GM21360 (cell line): ENCODE data around the gene SLC6A3.

Source experiments
- ATAC-seq: cut with Tn5 transposase; IDR thresholded peaks from one replicate; pipeline ENCODE4 v1.9.1; 2021; ENCODE audit warnings: mild to moderate bottlenecking, moderate library complexity; ENCODE audit not compliant: unreplicated experiment

The SLC6A3 gene

DNA sequence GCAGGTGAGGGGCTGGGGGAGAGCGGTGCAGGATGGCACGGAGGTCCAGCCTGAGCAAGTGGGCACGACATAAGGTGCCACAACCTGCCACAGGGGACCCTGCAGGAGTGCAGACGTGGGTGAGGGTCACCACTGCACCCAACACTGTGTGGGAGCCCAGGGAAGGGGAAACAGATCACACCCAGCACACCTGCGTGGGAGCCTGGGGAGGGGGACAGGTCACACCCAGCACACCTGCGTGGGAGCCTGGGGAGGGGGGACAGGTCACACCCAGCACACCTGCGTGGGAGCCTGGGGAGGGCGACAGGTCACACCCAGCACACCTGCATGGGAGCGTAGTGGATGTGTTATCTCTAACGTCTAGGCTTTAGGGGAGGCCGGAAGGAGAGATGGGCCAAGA lies 53.0 kb downstream of the SLC6A3 start:
- no peak for ATAC-seq

GRCh38 chr5:1391691-1392090 lies 53.5 kb downstream of the SLC6A3 start:
- no peak for ATAC-seq

- no peak for ATAC-seq
Observed at GRCh38 chr5:1390861-1391600, 54.2 kb downstream of the SLC6A3 start.

DNA sequence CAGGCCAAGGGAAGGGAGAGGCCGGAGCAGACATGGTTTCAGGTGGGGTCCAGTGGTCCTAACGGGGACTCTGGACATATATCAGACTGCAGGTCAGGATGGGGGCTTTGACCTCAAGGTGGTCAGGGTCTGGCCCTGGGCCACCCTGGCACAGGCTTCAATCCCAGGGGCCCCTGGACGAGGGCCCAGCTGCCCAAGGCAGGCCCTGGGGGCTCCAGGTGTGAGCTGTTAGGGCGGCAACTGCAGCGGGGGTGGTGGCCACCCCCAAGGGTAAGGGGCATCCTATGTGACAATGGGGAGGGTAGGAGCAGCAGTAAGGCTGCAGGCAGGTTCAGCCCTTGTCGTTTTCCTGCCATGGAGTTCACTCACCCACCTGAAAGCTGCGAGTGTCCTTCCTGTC lies 54.9 kb downstream of the SLC6A3 start:
- ATAC-seq = no peak

GRCh38 chr5:1388383-1388967 lies 56.8 kb downstream of the SLC6A3 start:
- ATAC-seq = no peak

DNA sequence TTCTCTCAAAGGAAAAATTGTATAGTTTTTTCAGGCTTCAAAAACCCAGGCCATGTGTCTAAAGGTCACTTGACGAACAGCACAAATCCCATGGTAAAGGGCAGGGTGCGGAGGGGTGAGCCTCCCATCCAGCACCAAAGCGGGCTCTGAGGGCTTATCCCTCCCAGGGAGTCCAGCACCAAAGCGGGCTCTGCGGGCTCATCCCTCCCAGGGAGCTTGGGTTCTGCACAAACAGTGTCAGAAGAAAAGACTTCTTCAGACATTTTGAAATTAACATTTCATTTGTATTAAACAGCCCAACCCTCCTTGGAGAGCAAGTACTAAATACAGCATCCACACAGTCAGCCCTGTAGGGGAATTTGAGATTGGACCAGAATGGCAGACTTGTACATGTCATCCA lies 57.4 kb downstream of the SLC6A3 start:
- no peak for ATAC-seq

DNA sequence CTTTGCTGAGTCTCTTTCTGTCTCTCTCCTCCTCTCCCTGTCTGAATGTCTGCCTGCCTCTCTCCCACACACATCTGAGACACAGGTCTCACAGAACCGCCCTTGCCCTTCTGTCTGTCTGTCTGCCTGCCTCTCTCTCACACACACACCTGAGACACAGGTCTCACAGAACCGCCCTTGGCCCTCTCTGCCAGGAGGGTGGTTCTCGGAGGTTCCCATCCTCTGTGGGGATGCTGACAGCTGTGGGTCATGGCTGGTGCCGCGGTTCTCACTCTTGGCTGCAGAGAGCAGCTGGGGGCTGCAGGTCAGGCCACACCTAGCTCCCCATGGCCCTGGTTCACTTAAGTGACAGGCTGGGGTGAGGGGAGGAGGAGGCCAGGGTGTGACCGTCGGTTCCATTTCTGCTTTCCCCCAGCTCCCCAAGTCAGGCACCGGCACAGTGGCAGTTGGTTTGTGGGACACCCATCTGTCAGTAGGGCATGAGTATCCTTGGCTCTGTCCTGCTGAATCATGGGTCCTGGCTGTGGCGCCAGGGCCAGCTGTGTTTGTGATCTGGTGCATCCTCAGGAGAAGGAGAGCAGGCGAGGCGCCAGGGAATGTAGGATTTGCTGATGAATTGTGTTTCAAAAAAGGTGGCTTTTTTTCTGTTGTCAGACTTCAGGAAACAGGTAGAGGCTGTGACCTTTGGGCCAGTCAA lies 58.0 kb downstream of the SLC6A3 start:
- ATAC-seq = no peak

GRCh38 chr5:1386274-1386717 lies 58.9 kb downstream of the SLC6A3 start:
- peak; percentile 32 for ATAC-seq

- peak; percentile 84 for ATAC-seq
Observed at GRCh38 chr5:1385395-1386273, 59.6 kb downstream of the SLC6A3 start.

- ATAC-seq = no peak
Observed at GRCh38 chr5:1384521-1384920, 60.7 kb downstream of the SLC6A3 start.

GRCh38 chr5:1383886-1384401 lies 61.3 kb downstream of the SLC6A3 start:
- no peak for ATAC-seq

- ATAC-seq = no peak
Observed at GRCh38 chr5:1383344-1383743, 61.9 kb downstream of the SLC6A3 start.

GRCh38 chr5:1382248-1382700 lies 63.0 kb downstream of the SLC6A3 start:
- ATAC-seq = no peak

GRCh38 chr5:1381370-1382247 lies 63.6 kb downstream of the SLC6A3 start:
- ATAC-seq = no peak

DNA sequence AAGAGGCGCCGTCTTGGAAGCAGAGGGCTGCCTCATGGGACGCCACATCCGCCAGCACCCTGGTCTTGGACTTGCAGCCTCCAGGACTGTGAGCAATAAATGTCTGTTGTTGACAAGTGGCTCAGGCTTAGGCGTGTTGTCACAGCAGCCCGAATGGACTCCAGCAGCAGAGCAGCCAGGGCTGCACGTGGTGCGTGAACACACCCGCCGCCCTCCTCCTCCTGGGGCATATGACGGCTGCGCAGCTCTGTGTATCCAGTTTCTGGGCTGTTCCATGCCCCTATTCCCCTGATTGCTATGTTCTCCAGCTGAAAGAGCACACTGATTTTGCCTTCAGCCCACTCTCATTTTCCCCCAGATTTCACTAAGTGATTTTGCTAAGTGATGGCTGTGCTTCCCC lies 64.3 kb downstream of the SLC6A3 start:
- ATAC-seq = no peak

- ATAC-seq = peak; percentile 76
Observed at GRCh38 chr5:1380011-1380817, 65.0 kb downstream of the SLC6A3 start.

GRCh38 chr5:1378866-1379659 lies 66.2 kb downstream of the SLC6A3 start:
- no peak for ATAC-seq

- no peak for ATAC-seq
Observed at GRCh38 chr5:1378096-1378495, 67.1 kb downstream of the SLC6A3 start.
